ENCODE data around the gene KCNJ11. TPM values are rescaled to one million over a fixed set of nuclear protein-coding genes. Genes with fewer than 3 reads are reported as not detected.

The KCNJ11 gene
- total RNA-seq, 4 donors from 2014 or later, result 1.7 to 5.1 (median 2.4) TPM

DNA sequence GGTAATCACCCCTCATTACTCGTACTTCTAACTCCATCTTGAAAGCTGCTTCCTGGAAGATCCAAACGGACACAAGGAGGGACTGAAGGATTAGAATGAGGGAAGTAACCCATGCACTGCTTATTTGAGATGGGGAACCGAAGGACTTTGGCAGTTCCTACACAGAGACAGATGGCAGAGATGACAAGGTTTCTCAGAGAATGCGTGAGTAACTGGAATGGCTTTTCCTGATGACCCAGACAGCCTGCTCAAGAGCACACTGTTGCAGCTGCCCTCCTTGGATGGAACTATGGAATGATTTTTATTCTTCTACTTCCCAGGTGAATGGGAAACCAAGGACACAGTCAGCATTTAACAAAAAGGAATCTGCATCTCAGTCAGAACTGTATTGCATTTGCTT, 7.3 kb downstream of the KCNJ11 start:
- DNase-seq (ENCODE audit: low spot score in 2 of 2), result no peak
- no peaks in the 10 kb centered on the region for H3K9me3 ChIP-seq
- peaks cover 3% of the 10 kb centered on the region for H3K27me3 ChIP-seq
- 73% methylated on average over 4 of the region's 4 CpGs for WGBS
- H3K4me1 ChIP-seq, result no peaks in the 10 kb centered on the region
- no peak overlapping the region for H3K27ac ChIP-seq
- no peaks in the 10 kb centered on the region for H3K36me3 ChIP-seq
- H3K4me3 ChIP-seq, result no peak overlapping the region
- TF ChIP-seq POLR2A (IDR thresholded peaks at IDR 0.05) (no peak), POLR2AphosphoS5 (IDR thresholded peaks at IDR 0.05) (no peak), EP300 (IDR thresholded peaks at IDR 0.05) (no peak)
- TF ChIP-seq, protein P1, sequence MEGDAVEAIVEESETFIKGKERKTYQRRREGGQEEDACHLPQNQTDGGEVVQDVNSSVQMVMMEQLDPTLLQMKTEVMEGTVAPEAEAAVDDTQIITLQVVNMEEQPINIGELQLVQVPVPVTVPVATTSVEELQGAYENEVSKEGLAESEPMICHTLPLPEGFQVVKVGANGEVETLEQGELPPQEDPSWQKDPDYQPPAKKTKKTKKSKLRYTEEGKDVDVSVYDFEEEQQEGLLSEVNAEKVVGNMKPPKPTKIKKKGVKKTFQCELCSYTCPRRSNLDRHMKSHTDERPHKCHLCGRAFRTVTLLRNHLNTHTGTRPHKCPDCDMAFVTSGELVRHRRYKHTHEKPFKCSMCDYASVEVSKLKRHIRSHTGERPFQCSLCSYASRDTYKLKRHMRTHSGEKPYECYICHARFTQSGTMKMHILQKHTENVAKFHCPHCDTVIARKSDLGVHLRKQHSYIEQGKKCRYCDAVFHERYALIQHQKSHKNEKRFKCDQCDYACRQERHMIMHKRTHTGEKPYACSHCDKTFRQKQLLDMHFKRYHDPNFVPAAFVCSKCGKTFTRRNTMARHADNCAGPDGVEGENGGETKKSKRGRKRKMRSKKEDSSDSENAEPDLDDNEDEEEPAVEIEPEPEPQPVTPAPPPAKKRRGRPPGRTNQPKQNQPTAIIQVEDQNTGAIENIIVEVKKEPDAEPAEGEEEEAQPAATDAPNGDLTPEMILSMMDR (IDR thresholded peaks at IDR 0.05), result no peak

DNA sequence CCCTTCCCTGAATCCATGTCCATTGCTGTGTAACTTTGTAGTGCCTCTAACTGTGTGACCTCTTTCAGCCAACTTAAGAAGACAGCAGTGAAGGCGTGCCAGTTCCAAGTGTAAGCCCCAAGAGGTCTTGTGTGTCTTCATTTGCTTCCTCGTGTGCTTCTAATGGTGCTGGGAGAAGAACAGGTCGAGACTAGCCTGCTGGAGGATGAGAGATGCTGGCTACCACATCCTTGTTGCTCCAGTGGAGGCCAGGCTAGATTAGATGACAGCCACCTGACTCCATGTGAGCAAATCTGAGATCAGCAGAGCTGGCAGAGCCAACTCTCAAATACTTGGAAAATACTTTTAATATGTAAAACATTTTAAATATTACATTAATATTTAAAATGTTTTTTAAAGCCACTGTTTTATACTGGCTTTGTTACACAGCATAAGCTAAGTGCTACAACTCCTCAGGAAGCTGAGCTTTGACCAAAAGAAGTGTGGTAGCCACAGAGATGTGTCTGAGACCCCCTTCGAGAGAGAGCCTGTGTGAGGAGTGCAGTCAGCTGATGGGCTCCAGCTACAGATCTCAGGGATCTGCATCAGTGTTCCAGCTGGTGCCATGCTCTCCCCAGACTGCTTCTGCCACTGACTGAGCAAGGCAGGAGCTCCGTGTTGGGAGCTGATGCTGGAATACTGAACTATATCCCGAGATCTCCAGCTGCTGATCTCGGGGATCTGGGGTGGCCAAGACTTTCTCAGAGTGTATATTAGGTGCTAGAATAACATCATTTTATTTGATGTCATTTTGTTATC, 8.9 kb downstream of the KCNJ11 start:
- H3K9me3 ChIP-seq, result no peaks in the 10 kb centered on the region
- no peaks in the 10 kb centered on the region for H3K4me1 ChIP-seq
- peaks cover 5% of the 10 kb centered on the region for H3K36me3 ChIP-seq
- DNase-seq (ENCODE audit: low spot score in 2 of 2), result no peak
- H3K27me3 ChIP-seq, result no peaks in the 10 kb centered on the region
- TF ChIP-seq, protein P1 (IDR thresholded peaks at IDR 0.05), result no peak
- TF ChIP-seq EP300 (IDR thresholded peaks at IDR 0.05) (no peak), POLR2AphosphoS5 (IDR thresholded peaks at IDR 0.05) (no peak), POLR2A (IDR thresholded peaks at IDR 0.05) (no peak)
- WGBS, result 79% methylated on average over 7 of the region's 7 CpGs
- H3K27ac ChIP-seq, result no peak overlapping the region
- H3K4me3 ChIP-seq, result no peak overlapping the region

DNA sequence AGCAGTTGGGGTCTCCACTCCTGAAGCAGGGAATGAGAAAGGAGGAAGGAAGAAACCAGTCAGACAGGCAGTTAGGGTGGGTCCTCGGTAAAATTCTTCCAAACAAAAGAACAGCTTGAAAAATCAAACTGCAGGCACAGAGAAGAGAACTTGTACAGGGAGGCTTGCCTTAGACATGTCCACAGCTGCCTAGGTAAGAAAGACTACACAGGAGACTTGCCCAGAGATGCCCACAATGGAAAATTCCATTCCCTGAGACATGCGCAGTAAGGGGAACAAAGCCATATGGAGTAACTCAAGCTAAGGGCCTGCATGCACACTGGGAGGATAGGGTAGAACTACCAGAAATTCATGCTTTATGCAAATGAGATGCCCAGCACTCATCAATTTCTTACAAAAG, 9.8 kb downstream of the KCNJ11 start:
- no peak overlapping the region for H3K4me3 ChIP-seq
- peaks cover under 1% of the 10 kb centered on the region for H3K9me3 ChIP-seq
- no peaks in the 10 kb centered on the region for H3K27me3 ChIP-seq
- H3K4me1 ChIP-seq, result no peaks in the 10 kb centered on the region
- H3K36me3 ChIP-seq, result peaks cover 9% of the 10 kb centered on the region
- H3K27ac ChIP-seq, result no peak overlapping the region
- no peak for DNase-seq (ENCODE audit: low spot score in 2 of 2)
- TF ChIP-seq EP300 (IDR thresholded peaks at IDR 0.05) (no peak), POLR2AphosphoS5 (IDR thresholded peaks at IDR 0.05) (no peak), POLR2A (IDR thresholded peaks at IDR 0.05) (no peak)
- TF ChIP-seq, protein P1 (IDR thresholded peaks at IDR 0.05), result no peak
- WGBS, result 65% methylated on average over 2 of the region's 2 CpGs

- Histone ChIP-seq H3K9me3 (peaks cover 17% of the 10 kb centered on the region), H3K27me3 (no peaks in the 10 kb centered on the region), H3K4me3 (no peak overlapping the region), H3K36me3 (peaks cover 28% of the 10 kb centered on the region), H3K4me1 (no peaks in the 10 kb centered on the region), H3K27ac (no peak overlapping the region)
- 47% methylated on average over 3 of the region's 3 CpGs for WGBS
- DNase-seq (ENCODE audit: low spot score in 2 of 2), result no peak
- TF ChIP-seq EP300 (IDR thresholded peaks at IDR 0.05) (no peak), POLR2AphosphoS5 (IDR thresholded peaks at IDR 0.05) (no peak), POLR2A (IDR thresholded peaks at IDR 0.05) (no peak)
- TF ChIP-seq, protein P1 (IDR thresholded peaks at IDR 0.05), result no peak
Measured at GRCh38 chr11:17376493-17376892, 12.0 kb downstream of the KCNJ11 start.

DNA sequence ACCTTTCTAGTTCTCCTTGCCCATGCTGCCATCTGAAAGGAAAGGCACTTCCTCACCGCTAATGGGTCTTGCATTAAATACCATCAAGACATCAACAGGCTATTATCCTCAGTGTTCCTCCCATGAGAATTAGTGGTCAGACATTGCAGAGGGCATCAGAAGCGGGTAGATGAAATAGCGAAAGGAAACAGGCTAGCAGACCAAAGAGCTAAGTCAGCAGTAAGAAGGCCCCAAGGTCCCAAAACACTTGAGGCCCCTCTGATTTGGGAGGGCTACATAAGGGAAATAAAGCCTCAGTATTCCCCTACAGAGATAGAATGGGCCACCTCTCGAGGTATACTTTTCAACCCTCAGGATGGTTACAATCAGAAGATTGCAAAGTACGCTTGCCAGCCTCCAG, 12.9 kb downstream of the KCNJ11 start:
- 89% methylated on average over 5 of the region's 5 CpGs for WGBS
- no peak overlapping the region for H3K4me3 ChIP-seq
- no peaks in the 10 kb centered on the region for H3K4me1 ChIP-seq
- peaks cover 25% of the 10 kb centered on the region for H3K9me3 ChIP-seq
- no peaks in the 10 kb centered on the region for H3K27me3 ChIP-seq
- H3K36me3 ChIP-seq, result peaks cover 33% of the 10 kb centered on the region
- TF ChIP-seq POLR2AphosphoS5 (IDR thresholded peaks at IDR 0.05) (no peak), POLR2A (IDR thresholded peaks at IDR 0.05) (no peak), EP300 (IDR thresholded peaks at IDR 0.05) (no peak)
- TF ChIP-seq, protein P1 (IDR thresholded peaks at IDR 0.05), result no peak
- DNase-seq (ENCODE audit: low spot score in 2 of 2), result no peak
- H3K27ac ChIP-seq, result no peak overlapping the region

Measured in suprapubic skin (tissue), 4 donors.